ENCODE results near the gene PLPPR4. TPM values are rescaled to one million over a fixed set of nuclear protein-coding genes. Genes with fewer than 3 reads are reported as not detected.

The PLPPR4 gene
- total and polyA plus RNA-seq, 2 of the 4 experiments (the other 2 are of a cell fraction) = 4.5 to 7.0 TPM

DNA sequence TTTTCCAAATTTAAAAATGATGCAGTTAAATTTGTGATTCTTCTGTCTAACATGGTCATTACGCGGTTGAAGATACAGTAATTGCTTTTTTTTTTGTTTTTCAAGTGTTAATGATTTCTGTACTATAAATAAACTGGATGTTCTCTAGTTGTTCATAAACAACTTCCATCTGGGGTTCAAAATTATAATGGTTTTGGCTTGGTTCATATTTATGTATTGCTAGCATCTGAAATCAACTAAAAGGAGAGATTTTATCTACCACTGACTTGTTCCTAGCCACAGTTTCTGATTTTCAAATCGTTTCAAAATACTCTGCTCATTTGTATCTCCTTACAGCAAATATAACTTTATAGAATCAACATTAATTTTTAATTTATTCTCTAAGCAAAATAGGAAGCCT is 35.2 kb upstream of the PLPPR4 start:
- no peak for DNase-seq
- no peak overlapping the region for H2AK5ac ChIP-seq (ENCODE audit: low read depth, low read length)
- peaks cover 6% of the 10 kb centered on the region for H3K27me3 ChIP-seq (ENCODE audit: control insufficient read depth, insufficient read depth, low read length)
- no peak overlapping the region for H2BK5ac ChIP-seq (ENCODE audit: low read depth, low read length, poor library complexity, severe bottlenecking)
- WGBS, 2 experiments (ENCODE audit: extremely low coverage in 2 of 2, insufficient read length in 1 of 2) = no CpG with 5 or more reads among the region's 3 CpGs
- no peak overlapping the region for H3K4me2 ChIP-seq (ENCODE audit: low read depth, low read length)
- H2BK15ac ChIP-seq (ENCODE audit: low read depth, low read length) = no peak overlapping the region
- H4K91ac ChIP-seq (ENCODE audit: insufficient read depth, low read depth, low read length) = no peak overlapping the region
- no peak for ATAC-seq (ENCODE audit: low read depth)
- intact Hi-C loops (cut with micrococcal nuclease) (no loop called here), dilution Hi-C loops (cut with HindIII; ENCODE audit: low sequenced_read_pairs, unreplicated experiment) (no loop called here), in situ Hi-C loops (cut with MboI; ENCODE audit: low sequenced_read_pairs) (no loop called here)
- no peaks in the 10 kb centered on the region for H3K79me1 ChIP-seq (ENCODE audit: low read depth in 1 of 2, low read length in 2 of 2)
- TF ChIP-seq RFX5 (IDR thresholded peaks at IDR 0.05; ENCODE audit: low read depth, low read length) (no peak), RAD21 (IDR thresholded peaks at IDR 0.05; ENCODE audit: low read length) (no peak), MAFK (IDR thresholded peaks at IDR 0.05; ENCODE audit: low read depth, low read length) (no peak), FOS (IDR thresholded peaks at IDR 0.05; ENCODE audit: low read depth, low read length) (no peak), POLR2A (IDR thresholded peaks at IDR 0.05; ENCODE audit: low read depth, low read length) (no peak), SMC3 (IDR thresholded peaks at IDR 0.05; ENCODE audit: low read depth, low read length) (no peak), CEBPB (IDR thresholded peaks at IDR 0.05; ENCODE audit: low read depth, low read length) (no peak), RCOR1 (IDR thresholded peaks at IDR 0.05; ENCODE audit: insufficient replicate concordance, low read length) (no peak)
- H3K18ac ChIP-seq (ENCODE audit: low read depth, low read length) = no peak overlapping the region
- H3K9me3 ChIP-seq (ENCODE audit: control insufficient read depth, insufficient read depth, low read length) = peaks cover 2% of the 10 kb centered on the region; the same call in 1 of the 2 replicates
- H3K23ac ChIP-seq (ENCODE audit: low read depth, low read length) = no peak overlapping the region
- CTCF ChIA-PET = no interaction called here
- no peak overlapping the region for H4K5ac ChIP-seq (ENCODE audit: low read depth, low read length)
- H3K4ac ChIP-seq (ENCODE audit: low read depth, low read length) = no peak overlapping the region
- no peaks in the 10 kb centered on the region for H3K36me3 ChIP-seq (ENCODE audit: control insufficient read depth, insufficient read depth, low read length)
- H2AK9ac ChIP-seq (replicated peaks; ENCODE audit: low read depth, low read length, poor library complexity) = no peak overlapping the region
- POLR2A ChIA-PET (ENCODE audit: unreplicated experiment) = no interaction called here
- H3K14ac ChIP-seq (replicated peaks; ENCODE audit: low read depth, low read length) = no peak overlapping the region
- no peak overlapping the region for H3K56ac ChIP-seq (ENCODE audit: extremely low read depth, insufficient read depth, low read length)
- H3K9me1 ChIP-seq (ENCODE audit: insufficient read depth, low read length) = no peaks in the 10 kb centered on the region
- no peak overlapping the region for H4K8ac ChIP-seq (ENCODE audit: low read depth in 2 of 2, low read length in 2 of 2)
- H3K4me1 ChIP-seq (ENCODE audit: control insufficient read depth, insufficient read depth, low read length) = no peaks in the 10 kb centered on the region
- no peak overlapping the region for H2AFZ ChIP-seq (replicated peaks; ENCODE audit: low read length, poor library complexity)
- no TSS peak for BruUV-seq (replicated peaks)
- no peak overlapping the region for H3K9ac ChIP-seq (ENCODE audit: low read depth, low read length)
- H2BK20ac ChIP-seq (ENCODE audit: low read depth, low read length) = no peak overlapping the region
- no peak overlapping the region for H3K27ac ChIP-seq (ENCODE audit: insufficient read depth, low read length)
- H4K20me1 ChIP-seq (ENCODE audit: insufficient read depth, low read length) = no peaks in the 10 kb centered on the region
- no peak overlapping the region for H3K4me3 ChIP-seq (ENCODE audit: insufficient read depth, low read depth, low read length)
- no peak overlapping the region for H2BK120ac ChIP-seq (ENCODE audit: low read depth, low read length)

Measured in IMR-90 (cell line).